Activated CD8-positive, alpha-beta memory T cell treated with anti-CD3 and anti-CD28 coated beads, Interleukin-2, amount 10 ng/mL, durations not matched to agents 7 days and 5 days (primary cell): ENCODE data around the gene SNN. TPM values are rescaled to one million over a fixed set of nuclear protein-coding genes. Genes with fewer than 3 reads are reported as not detected.

Experiments
- ATAC-seq: fragments of 150-1000 bp; cut with Tn5 transposase; one replicate; pipeline ENCODE4 v1.10.0; 2021; ENCODE audit warnings: moderate library complexity
- CTCF ChIA-PET: fragments of 350-600 bp; sonication (Branson Sonifier 250); formaldehyde crosslinking; loops from one replicate; lab custom pipeline; 2021; ENCODE audit warnings: antibody characterized with exemption; lab: Charles Lee
- DNase-seq: peaks from one replicate; pipeline ENCODE4 v3.0.0-alpha.2; 2020
- H3K27ac Mint-ChIP-seq: one replicate; pipeline ENCODE4 v1.8.0; 2021; ENCODE audit warnings: mild to moderate bottlenecking, mixed read lengths
- H3K27me3 Mint-ChIP-seq: one replicate; pipeline ENCODE4 v1.8.0; 2021; ENCODE audit warnings: mixed read lengths
- H3K36me3 Mint-ChIP-seq: one replicate; pipeline ENCODE4 v1.8.0; 2021; ENCODE audit warnings: mild to moderate bottlenecking, mixed read lengths
- H3K4me1 Mint-ChIP-seq: one replicate; pipeline ENCODE4 v1.8.0; 2021; ENCODE audit warnings: mixed read lengths
- H3K4me3 Mint-ChIP-seq: one replicate; pipeline ENCODE4 v1.8.0; 2021; ENCODE audit warnings: mild to moderate bottlenecking, moderate library complexity, mixed read lengths
- H3K9me3 Mint-ChIP-seq: one replicate; pipeline ENCODE4 v1.8.0; 2022; ENCODE audit warnings: low read depth, mixed read lengths
- total RNA-seq, 2 experiments: library from RNA; stranded (reverse); gene quantifications; one replicate each; pipeline ENCODE4 v1.2.3, GENCODE V29; 2021

SNN gene
- total RNA-seq, 2 experiments from 2014 or later = 3.0 to 4.0 TPM

- peaks cover 15% of the 10 kb centered on the region for H3K4me1 Mint-ChIP-seq
- DNase-seq = no peak
These were observed 7.7 kb upstream of the SNN start for GRCh38 chr16:11660565-11660964.

GRCh38 chr16:11662582-11662981 lies 5.7 kb upstream of the SNN start:
- H3K27ac Mint-ChIP-seq = no peak overlapping the region
- peaks cover 10% of the 10 kb centered on the region for H3K27me3 Mint-ChIP-seq
- no peak for DNase-seq
- H3K9me3 Mint-ChIP-seq = no peaks in the 10 kb centered on the region
- no peak overlapping the region for H3K4me3 Mint-ChIP-seq
- peaks cover 24% of the 10 kb centered on the region for H3K4me1 Mint-ChIP-seq
- no peaks in the 10 kb centered on the region for H3K36me3 Mint-ChIP-seq
- no peak for ATAC-seq
- CTCF ChIA-PET = no interaction called here

More at GRCh38 chr16:11660565-11660964, 7.7 kb upstream of the SNN start:
- Mint-ChIP-seq H3K9me3 (no peaks in the 10 kb centered on the region), H3K4me3 (no peak overlapping the region), H3K27me3 (peaks cover 13% of the 10 kb centered on the region), H3K36me3 (no peaks in the 10 kb centered on the region), H3K27ac (no peak overlapping the region)
- CTCF ChIA-PET = interaction anchor here (0.7 to 1.7 kb wide), 2 partner anchors 18 to 128 kb away, joined by 4 to 7 read pairs; no protein-coding TSS in a partner anchor
- no peak for ATAC-seq

- peak overlapping the region; percentile 9 for H3K27ac Mint-ChIP-seq
- H3K9me3 Mint-ChIP-seq = no peaks in the 10 kb centered on the region
- no peaks in the 10 kb centered on the region for H3K36me3 Mint-ChIP-seq
- CTCF ChIA-PET = interaction anchor here (0.7 to 2.3 kb wide), 5 partner anchors 24 to 133 kb away, joined by 3 to 6 read pairs (median 5); no protein-coding TSS in a partner anchor
- no peak for ATAC-seq
- H3K4me3 Mint-ChIP-seq = peak overlapping the region; percentile 39
- peaks cover 35% of the 10 kb centered on the region for H3K4me1 Mint-ChIP-seq
- H3K27me3 Mint-ChIP-seq = peaks cover 14% of the 10 kb centered on the region
- no peak for DNase-seq
These were observed 3.2 kb upstream of the SNN start for GRCh38 chr16:11665071-11665491.

GRCh38 chr16:11666103-11667055 lies 1.9 kb upstream of the SNN start:
- ATAC-seq = no peak
- H3K36me3 Mint-ChIP-seq = no peaks in the 10 kb centered on the region
- CTCF ChIA-PET = interaction anchor here (0.9 to 2.3 kb wide), 4 partner anchors 10 to 134 kb away, joined by 3 to 8 read pairs (median 5); no protein-coding TSS in a partner anchor
- peaks cover 45% of the 10 kb centered on the region for H3K4me1 Mint-ChIP-seq
- no peak overlapping the region for H3K4me3 Mint-ChIP-seq
- no peak for DNase-seq
- H3K27ac Mint-ChIP-seq = no peak overlapping the region
- H3K9me3 Mint-ChIP-seq = no peaks in the 10 kb centered on the region
- peaks cover 12% of the 10 kb centered on the region for H3K27me3 Mint-ChIP-seq

- CTCF ChIA-PET = interaction anchor here (1.9 to 2.3 kb wide), 3 partner anchors 26 to 135 kb away, joined by 5 to 8 read pairs (median 5); no protein-coding TSS in a partner anchor
- no peak for ATAC-seq
- H3K4me1 Mint-ChIP-seq = peaks cover 50% of the 10 kb centered on the region
These were observed 933 bp upstream of the SNN start for GRCh38 chr16:11667221-11667823.

GRCh38 chr16:11668623-11669379 lies 546 bp downstream of the SNN start:
- no peak for ATAC-seq
- DNase-seq = no peak
- CTCF ChIA-PET = interaction anchor here (1.3 to 1.9 kb wide), 2 partner anchors 137 to 704 kb away, joined by 5 to 6 read pairs; no protein-coding TSS in a partner anchor
- peaks cover 64% of the 10 kb centered on the region for H3K4me1 Mint-ChIP-seq
- H3K27me3 Mint-ChIP-seq = peaks cover 12% of the 10 kb centered on the region
- no peaks in the 10 kb centered on the region for H3K9me3 Mint-ChIP-seq
- no peak overlapping the region for H3K27ac Mint-ChIP-seq
- peak overlapping the region; percentile 64 for H3K4me3 Mint-ChIP-seq
- no peaks in the 10 kb centered on the region for H3K36me3 Mint-ChIP-seq

More at GRCh38 chr16:11667221-11667823, 933 bp upstream of the SNN start:
- Mint-ChIP-seq H3K27me3 (peaks cover 12% of the 10 kb centered on the region), H3K27ac (no peak overlapping the region), H3K9me3 (no peaks in the 10 kb centered on the region), H3K36me3 (no peaks in the 10 kb centered on the region), H3K4me3 (no peak overlapping the region)
- DNase-seq = no peak

- CTCF ChIA-PET = interaction anchor here (1.3 to 1.9 kb wide), 2 partner anchors 138 to 705 kb away, joined by 5 to 6 read pairs; no protein-coding TSS in a partner anchor
- Mint-ChIP-seq H3K36me3 (no peaks in the 10 kb centered on the region), H3K27ac (peak overlapping the region; percentile 56), H3K4me3 (peak overlapping the region; percentile 64), H3K27me3 (peaks cover 12% of the 10 kb centered on the region), H3K4me1 (peaks cover 57% of the 10 kb centered on the region), H3K9me3 (no peaks in the 10 kb centered on the region)
- DNase-seq = no peak
- no peak for ATAC-seq
These were observed 1.3 kb downstream of the SNN start for GRCh38 chr16:11669380-11670146.

- H3K27ac Mint-ChIP-seq = peak overlapping the region; percentile 54
- peak overlapping the region; percentile 64 for H3K4me3 Mint-ChIP-seq
- H3K36me3 Mint-ChIP-seq = no peaks in the 10 kb centered on the region
- DNase-seq (peak; percentile 68), ATAC-seq (peak; percentile 11)
- H3K27me3 Mint-ChIP-seq = peaks cover 12% of the 10 kb centered on the region
- CTCF ChIA-PET = interaction anchor here (1.3 to 1.9 kb wide), 2 partner anchors 139 to 706 kb away, joined by 5 to 6 read pairs; no protein-coding TSS in a partner anchor
- H3K4me1 Mint-ChIP-seq = peaks cover 50% of the 10 kb centered on the region
- H3K9me3 Mint-ChIP-seq = no peaks in the 10 kb centered on the region
These were observed 2.2 kb downstream of the SNN start for GRCh38 chr16:11670171-11671131.

- H3K27me3 Mint-ChIP-seq = peaks cover 12% of the 10 kb centered on the region
These were observed 3.0 kb downstream of the SNN start for GRCh38 chr16:11671271-11671670.

GRCh38 chr16:11671676-11672075 lies 3.4 kb downstream of the SNN start:
- H3K27me3 Mint-ChIP-seq = peaks cover 12% of the 10 kb centered on the region
- no peaks in the 10 kb centered on the region for H3K36me3 Mint-ChIP-seq
- H3K27ac Mint-ChIP-seq = no peak overlapping the region
- H3K4me3 Mint-ChIP-seq = no peak overlapping the region
- CTCF ChIA-PET = no interaction called here
- H3K4me1 Mint-ChIP-seq = peaks cover 41% of the 10 kb centered on the region
- H3K9me3 Mint-ChIP-seq = no peaks in the 10 kb centered on the region
- no peak for DNase-seq
- no peak for ATAC-seq

More at GRCh38 chr16:11671271-11671670, 3.0 kb downstream of the SNN start:
- no peak for ATAC-seq
- Mint-ChIP-seq H3K9me3 (no peaks in the 10 kb centered on the region), H3K4me1 (peaks cover 43% of the 10 kb centered on the region), H3K27ac (no peak overlapping the region), H3K4me3 (no peak overlapping the region), H3K36me3 (no peaks in the 10 kb centered on the region)
- CTCF ChIA-PET = no interaction called here
- no peak for DNase-seq
